Mucosa of descending colon (tissue), 3 donors: Measurements from ENCODE around the gene SHISAL1. TPM values are rescaled to one million over a fixed set of nuclear protein-coding genes. Genes with fewer than 3 reads are reported as not detected.

Experiments used
- ATAC-seq: fragments of 200-7000 bp; cut with Tn5 transposase; one replicate; pipeline ENCODE4 v1.9.1; 2020; ENCODE audit warnings: mild to moderate bottlenecking, moderate library complexity
- DNase-seq, 3 donors: peaks; one replicate each; pipeline ENCODE4 v3.0.0-alpha.2; 2020
- H3K36me3 ChIP-seq: fragments of 200-600 bp; one replicate; pipeline ENCODE4 v1.8.0; 2021; ENCODE audit warnings: low read depth, mild to moderate bottlenecking
- H3K4me1 ChIP-seq: fragments of 200-600 bp; one replicate; pipeline ENCODE4 v1.8.0; 2021; ENCODE audit warnings: low read depth, mild to moderate bottlenecking
- H3K4me3 ChIP-seq: fragments of 200-600 bp; one replicate; pipeline ENCODE4 v1.8.0; 2021; ENCODE audit warnings: mild to moderate bottlenecking
- H3K9me3 ChIP-seq: fragments of 200-600 bp; one replicate; pipeline ENCODE4 v1.8.0; 2021; ENCODE audit warnings: mild to moderate bottlenecking
- intact Hi-C, 2 donors: fragments of 100-400 bp; cut with DNase I in 1 of 2; cut with micrococcal nuclease in 1 of 2; formaldehyde crosslinking; loops; one replicate each; pipeline versions ENCODE4 v1.11.0 to v1.11.1; 2022; cut with DNase I, micrococcal nuclease
- total RNA-seq, 3 donors: library from RNA; stranded (reverse); fragmentation: NEBNext Ultra II Directional in 2 of 3; extraction: Animal tissue kit (Norgen Biotek cat#: 25700) in 2 of 3; gene quantifications; one replicate each; pipeline versions ENCODE4 v1.2.1 to v1.2.4, GENCODE V29; 2021 to 2023
- TF ChIP-seq, protein P1 (sequence below): fragments of 200-600 bp; IDR thresholded peaks from one replicate; pipeline ENCODE4 v1.8.0; 2022; ENCODE audit warnings: antibody characterized with exemption, mild to moderate bottlenecking
- donor health status: DM: no; HTN: no; CAD: no; lungs with moderate emphysema.
- donor health status: DM: no; HTN: no; CAD: no.
- donor health status: DM: no; HTN: yes; CAD: no.

Gene SHISAL1
- total RNA-seq, 3 donors from 2014 or later = 0.38 to 34.3 (median 1.1) TPM

- no peak overlapping the region for H3K4me3 ChIP-seq
- intact Hi-C loops = no loop called here
- DNase-seq (no peak), ATAC-seq (no peak)
- H3K4me1 ChIP-seq = no peaks in the 10 kb centered on the region
- H3K9me3 ChIP-seq = no peaks in the 10 kb centered on the region
- H3K36me3 ChIP-seq = no peaks in the 10 kb centered on the region
- TF ChIP-seq, protein P1, sequence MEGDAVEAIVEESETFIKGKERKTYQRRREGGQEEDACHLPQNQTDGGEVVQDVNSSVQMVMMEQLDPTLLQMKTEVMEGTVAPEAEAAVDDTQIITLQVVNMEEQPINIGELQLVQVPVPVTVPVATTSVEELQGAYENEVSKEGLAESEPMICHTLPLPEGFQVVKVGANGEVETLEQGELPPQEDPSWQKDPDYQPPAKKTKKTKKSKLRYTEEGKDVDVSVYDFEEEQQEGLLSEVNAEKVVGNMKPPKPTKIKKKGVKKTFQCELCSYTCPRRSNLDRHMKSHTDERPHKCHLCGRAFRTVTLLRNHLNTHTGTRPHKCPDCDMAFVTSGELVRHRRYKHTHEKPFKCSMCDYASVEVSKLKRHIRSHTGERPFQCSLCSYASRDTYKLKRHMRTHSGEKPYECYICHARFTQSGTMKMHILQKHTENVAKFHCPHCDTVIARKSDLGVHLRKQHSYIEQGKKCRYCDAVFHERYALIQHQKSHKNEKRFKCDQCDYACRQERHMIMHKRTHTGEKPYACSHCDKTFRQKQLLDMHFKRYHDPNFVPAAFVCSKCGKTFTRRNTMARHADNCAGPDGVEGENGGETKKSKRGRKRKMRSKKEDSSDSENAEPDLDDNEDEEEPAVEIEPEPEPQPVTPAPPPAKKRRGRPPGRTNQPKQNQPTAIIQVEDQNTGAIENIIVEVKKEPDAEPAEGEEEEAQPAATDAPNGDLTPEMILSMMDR = no peak
Observed at GRCh38 chr22:44199866-44200265, 112.9 kb downstream of the SHISAL1 start.

- intact Hi-C loops = no loop called here
- Histone ChIP-seq H3K4me1 (no peaks in the 10 kb centered on the region), H3K9me3 (no peaks in the 10 kb centered on the region), H3K36me3 (no peaks in the 10 kb centered on the region), H3K4me3 (no peak overlapping the region)
- DNase-seq (no peak), ATAC-seq (no peak)
- TF ChIP-seq, protein P1 = no peak
Observed at GRCh38 chr22:44199164-44199563, 113.6 kb downstream of the SHISAL1 start.

DNA sequence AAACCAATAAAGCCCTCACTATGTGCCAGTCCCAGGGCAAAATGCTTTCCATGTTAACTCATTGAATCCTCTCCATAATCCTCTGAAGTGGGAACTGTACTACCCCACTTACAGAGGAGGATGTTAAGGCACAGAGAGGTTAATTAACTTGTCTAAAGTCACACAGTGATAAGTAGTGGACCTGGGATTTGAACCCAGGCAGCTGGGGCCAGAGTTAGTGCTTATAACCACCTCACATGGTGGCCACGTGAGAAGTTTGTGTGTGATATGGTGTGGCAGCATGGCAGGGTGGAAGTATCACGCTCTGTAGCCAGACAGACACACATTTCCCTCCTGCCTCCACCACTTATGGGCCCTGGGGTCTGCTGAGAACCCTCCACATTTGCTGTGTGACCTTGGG, 115.5 kb downstream of the SHISAL1 start:
- Histone ChIP-seq H3K36me3 (no peaks in the 10 kb centered on the region), H3K4me1 (no peaks in the 10 kb centered on the region), H3K9me3 (no peaks in the 10 kb centered on the region), H3K4me3 (no peak overlapping the region)
- ATAC-seq (no peak), DNase-seq (no peak)
- TF ChIP-seq, protein P1 = no peak
- intact Hi-C loops = no loop called here

DNA sequence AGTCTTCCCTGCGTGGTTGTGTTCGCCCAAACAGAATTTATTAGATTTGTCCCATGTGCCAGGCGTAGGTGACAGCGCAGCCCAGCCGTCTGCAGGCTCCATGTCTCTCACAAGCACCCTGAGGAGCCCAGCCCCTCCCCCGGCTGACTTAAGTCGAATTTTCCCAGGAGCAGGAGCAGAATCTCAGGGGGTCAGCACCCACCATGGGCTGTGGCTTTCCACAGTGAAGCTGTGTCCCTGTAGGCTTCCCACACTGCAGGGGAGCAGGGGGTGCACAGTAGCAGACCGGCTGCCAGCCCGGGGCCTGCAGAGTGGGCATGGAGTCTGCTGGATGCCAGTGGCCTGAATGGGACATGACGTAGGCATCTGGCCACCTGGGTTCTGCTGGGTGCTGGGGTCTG, 116.0 kb downstream of the SHISAL1 start:
- TF ChIP-seq, protein P1 = no peak
- no peak overlapping the region for H3K4me3 ChIP-seq
- no peak for ATAC-seq
- intact Hi-C loops = no loop called here
- H3K36me3 ChIP-seq = no peaks in the 10 kb centered on the region
- peak in 1 of 3 donors; percentile 30 for DNase-seq
- no peaks in the 10 kb centered on the region for H3K4me1 ChIP-seq
- H3K9me3 ChIP-seq = no peaks in the 10 kb centered on the region

DNA sequence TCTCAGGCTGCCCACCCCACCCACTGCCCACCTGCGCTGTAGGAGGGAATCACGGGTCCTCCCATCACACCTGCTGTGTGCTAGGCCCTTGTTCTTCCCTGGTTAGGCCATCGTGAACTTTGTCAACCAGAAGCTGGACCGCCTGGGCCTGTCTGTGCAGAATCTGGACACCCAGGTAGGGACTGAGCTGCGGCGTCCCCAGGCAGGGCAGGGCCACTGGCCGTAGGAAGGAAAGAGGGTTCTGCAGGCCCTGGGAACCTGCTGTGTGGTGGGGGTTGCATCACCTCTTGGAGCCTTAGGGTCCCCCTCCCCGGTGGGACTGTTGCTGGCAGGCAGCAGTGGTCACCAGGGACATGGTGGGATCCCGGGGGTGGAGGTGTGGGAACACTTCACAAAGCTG, 116.5 kb downstream of the SHISAL1 start:
- H3K36me3 ChIP-seq = no peaks in the 10 kb centered on the region
- DNase-seq (peak in 1 of 3 donors; percentile 37), ATAC-seq (no peak)
- no peaks in the 10 kb centered on the region for H3K9me3 ChIP-seq
- H3K4me1 ChIP-seq = no peaks in the 10 kb centered on the region
- no peak overlapping the region for H3K4me3 ChIP-seq
- intact Hi-C loops = no loop called here
- TF ChIP-seq, protein P1 = no peak
